ENCODE measurements around the gene TRUB2. TPM values are rescaled to one million over a fixed set of nuclear protein-coding genes. Genes with fewer than 3 reads are reported as not detected.

The TRUB2 gene
- total and polyA plus RNA-seq, 2 donors (not counting 3 experiments of a cell fraction or from before 2014, with no cell fraction given): 21.1 to 39.3 TPM

- H3K4me2 ChIP-seq (ENCODE audit: insufficient read depth, low read length): no peak overlapping the region
- no peak overlapping the region for H3K27ac ChIP-seq (ENCODE audit: insufficient read depth, low read depth, low read length)
- CTCF ChIA-PET: interaction anchor here (1.3 kb wide), 1 partner anchor 83 kb away, joined by 5 read pairs; no protein-coding TSS in a partner anchor
- H3K79me2 ChIP-seq (ENCODE audit: control insufficient read depth, insufficient read depth, low read length): no peaks in the 10 kb centered on the region
- POLR2A ChIA-PET: no interaction called here
- intact Hi-C loops (cut with micrococcal nuclease) (no loop called here), dilution Hi-C loops (cut with MboI; ENCODE audit: extremely low pct_ligation_motif_present, low sequenced_read_pairs) (no loop called here)
- H3K36me3 ChIP-seq (ENCODE audit: control insufficient read depth in 2 of 2, extremely low read depth in 1 of 2, insufficient read depth in 2 of 2, low read length in 2 of 2): peaks cover 6 to 54% of the 10 kb centered on the region in 2 experiments
- no peaks in the 10 kb centered on the region for H4K20me1 ChIP-seq (replicated peaks; ENCODE audit: control insufficient read depth, extremely low read depth, insufficient read depth, low read length)
- BruUV-seq (replicated peaks): no TSS peak
- H3K9me3 ChIP-seq (replicated peaks; ENCODE audit: control insufficient read depth, insufficient read depth, low read length): no peaks in the 10 kb centered on the region
- no peak for TF ChIP-seq CTCF (IDR thresholded peaks at IDR 0.05; ENCODE audit: extremely low read depth in 1 of 2, insufficient read depth in 1 of 2, low read depth in 1 of 2, low read length in 2 of 2)
- no peak for TF ChIP-seq EZH2 (IDR thresholded peaks at IDR 0.05; ENCODE audit: borderline replicate concordance, low read depth, low read length, severe bottlenecking)
- no peak for TF ChIP-seq POLR2A (IDR thresholded peaks at IDR 0.05; ENCODE audit: low read depth, low read length)
- TF ChIP-seq GATA2 (IDR thresholded peaks at IDR 0.05; ENCODE audit: insufficient read depth, insufficient read length, low read depth, low read length): no peak
- TF ChIP-seq POLR2AphosphoS5 (IDR thresholded peaks at IDR 0.05; ENCODE audit: insufficient read depth, low read depth, low read length): no peak
- TF ChIP-seq MYC (IDR thresholded peaks at IDR 0.05; ENCODE audit: low read depth, low read length): no peak
- no peak for TF ChIP-seq JUN (IDR thresholded peaks at IDR 0.05; ENCODE audit: borderline replicate concordance, insufficient read depth, insufficient read length, low read depth)
- DNase-seq (ENCODE audit: low read depth, low spot score): no peak
- H3K27me3 ChIP-seq (ENCODE audit: control insufficient read depth in 2 of 2, insufficient read depth in 2 of 2, low read length in 2 of 2): no peaks in the 10 kb centered on the region
- no peak for FAIRE-seq
- H3K4me1 ChIP-seq (ENCODE audit: control insufficient read depth, extremely low read depth, insufficient read depth, low read length): no peaks in the 10 kb centered on the region
- no peak overlapping the region for H2AFZ ChIP-seq (ENCODE audit: low read depth, low read length)
- H3K9ac ChIP-seq (replicated peaks; ENCODE audit: extremely low read depth, insufficient read depth, low read length): no peak overlapping the region
- no peak overlapping the region for H3K4me3 ChIP-seq (replicated peaks in 1 of 3; ENCODE audit: insufficient read depth in 1 of 3, low read depth in 1 of 3, low read length in 3 of 3)
- no peaks in the 10 kb centered on the region for H3K9me1 ChIP-seq (replicated peaks; ENCODE audit: control insufficient read depth, extremely low read depth, insufficient read depth, low read length)
Observed at GRCh38 chr9:128258326-128258725, 63.9 kb downstream of the TRUB2 start.

All from endothelial cell of umbilical vein (primary cell).